ENCODE results near the gene SARS1. TPM values are rescaled to one million over a fixed set of nuclear protein-coding genes. Genes with fewer than 3 reads are reported as not detected.

SARS1 gene
- total and polyA plus RNA-seq, 4 donors = 57.5 to 132 (median 92.8) TPM

DNA sequence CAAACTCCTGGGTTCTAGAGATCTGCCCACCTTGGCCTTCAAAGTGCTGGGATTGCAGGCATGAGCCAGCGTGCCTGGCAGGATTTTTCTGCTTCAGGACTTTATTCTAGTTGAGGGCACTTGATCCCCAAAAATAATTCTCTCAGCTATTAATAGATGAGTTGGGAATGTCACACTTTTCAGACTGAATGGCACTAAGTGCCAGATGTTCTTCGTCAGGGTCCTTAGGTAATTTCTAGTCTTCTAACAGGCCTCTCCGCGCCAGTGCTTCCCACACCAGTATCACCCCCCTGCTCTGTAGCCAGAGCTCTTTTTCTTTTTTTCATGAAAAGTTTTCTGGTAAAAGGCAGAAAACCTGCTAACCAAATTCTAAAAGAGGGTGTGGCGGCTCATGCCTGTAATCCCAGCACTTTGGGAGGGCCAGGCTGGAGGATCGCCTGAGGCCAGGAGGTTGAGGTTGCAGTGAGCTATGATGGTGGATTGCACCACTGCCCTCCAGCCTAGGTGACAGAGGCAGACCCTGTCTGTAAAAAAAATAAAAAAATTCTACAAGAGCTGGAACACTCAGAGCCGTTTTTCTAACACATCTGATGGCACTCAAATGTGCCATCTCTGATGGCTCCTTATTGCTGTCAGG lies 6.1 kb upstream of the SARS1 start:
- TF ChIP-seq, protein P1, sequence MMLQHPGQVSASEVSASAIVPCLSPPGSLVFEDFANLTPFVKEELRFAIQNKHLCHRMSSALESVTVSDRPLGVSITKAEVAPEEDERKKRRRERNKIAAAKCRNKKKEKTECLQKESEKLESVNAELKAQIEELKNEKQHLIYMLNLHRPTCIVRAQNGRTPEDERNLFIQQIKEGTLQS (IDR thresholded peaks at IDR 0.05) = no peak
- TF ChIP-seq FOXA1 (IDR thresholded peaks at IDR 0.05) = no peak
- no peak for TF ChIP-seq HNF4G (IDR thresholded peaks at IDR 0.05)
- no peak for TF ChIP-seq GABPA (IDR thresholded peaks at IDR 0.05 in 1 of 2, conservative IDR thresholded peaks at IDR 0.05 in 1 of 2)
- no peaks in the 10 kb centered on the region for H3K27me3 ChIP-seq (ENCODE audit: control insufficient read depth in 4 of 4, insufficient read depth in 4 of 4, low read length in 3 of 4)
- no peaks in the 10 kb centered on the region for H3K9me3 ChIP-seq (ENCODE audit: control insufficient read depth in 4 of 4, low read length in 3 of 4)
- no peak overlapping the region for H3K4me3 ChIP-seq (ENCODE audit: low read depth in 1 of 3, low read length in 3 of 3)
- H3K36me3 ChIP-seq (ENCODE audit: control insufficient read depth in 4 of 4, insufficient read depth in 3 of 4, low read depth in 1 of 4, low read length in 3 of 4) = no peaks in the 10 kb centered on the region
- H3K4me1 ChIP-seq (ENCODE audit: control insufficient read depth in 4 of 4, insufficient read depth in 4 of 4, low read length in 3 of 4) = no peaks in the 10 kb centered on the region
- no peak overlapping the region for H3K9ac ChIP-seq (ENCODE audit: low read depth in 1 of 2, low read length in 2 of 2)
- 91% methylated on average over 7 of the region's 7 CpGs for WGBS
- DNase-seq (ENCODE audit: low spot score) = no peak
- no peak overlapping the region for H3K27ac ChIP-seq (ENCODE audit: low read depth in 1 of 2, low read length in 2 of 2)

DNA sequence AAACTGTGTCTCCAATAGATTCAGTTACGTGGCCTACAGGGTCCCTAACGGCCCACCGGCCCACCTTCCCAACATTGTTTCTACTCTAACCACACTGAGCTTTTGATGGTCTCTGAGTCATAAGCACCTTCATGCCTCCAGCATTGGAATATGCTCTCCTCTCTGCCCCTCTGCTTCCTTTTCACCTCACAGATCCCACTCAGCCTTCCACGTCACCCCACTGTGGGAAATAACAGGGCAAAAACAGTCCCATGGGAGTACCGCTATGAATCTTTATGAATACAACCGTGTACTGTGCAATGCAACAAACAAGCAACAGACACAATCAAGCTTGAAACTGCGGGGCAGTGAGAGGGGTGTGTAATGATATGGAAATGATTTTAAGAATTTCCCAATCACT lies 5.3 kb upstream of the SARS1 start:
- 87% methylated on average over 7 of the region's 7 CpGs for WGBS
- Histone ChIP-seq H3K36me3 (ENCODE audit: control insufficient read depth in 4 of 4, insufficient read depth in 3 of 4, low read depth in 1 of 4, low read length in 3 of 4) (no peaks in the 10 kb centered on the region), H3K4me1 (ENCODE audit: control insufficient read depth in 4 of 4, insufficient read depth in 4 of 4, low read length in 3 of 4) (peaks cover 0 to 3% (median 2%) of the 10 kb centered on the region in 4 donors), H3K9me3 (ENCODE audit: control insufficient read depth in 4 of 4, low read length in 3 of 4) (no peaks in the 10 kb centered on the region), H3K4me3 (ENCODE audit: low read depth in 1 of 3, low read length in 3 of 3) (no peak overlapping the region), H3K27me3 (ENCODE audit: control insufficient read depth in 4 of 4, insufficient read depth in 4 of 4, low read length in 3 of 4) (no peaks in the 10 kb centered on the region), H3K27ac (ENCODE audit: low read depth in 1 of 2, low read length in 2 of 2) (no peak overlapping the region), H3K9ac (ENCODE audit: low read depth in 1 of 2, low read length in 2 of 2) (no peak overlapping the region)
- DNase-seq (ENCODE audit: low spot score) = no peak
- TF ChIP-seq, protein P2, sequence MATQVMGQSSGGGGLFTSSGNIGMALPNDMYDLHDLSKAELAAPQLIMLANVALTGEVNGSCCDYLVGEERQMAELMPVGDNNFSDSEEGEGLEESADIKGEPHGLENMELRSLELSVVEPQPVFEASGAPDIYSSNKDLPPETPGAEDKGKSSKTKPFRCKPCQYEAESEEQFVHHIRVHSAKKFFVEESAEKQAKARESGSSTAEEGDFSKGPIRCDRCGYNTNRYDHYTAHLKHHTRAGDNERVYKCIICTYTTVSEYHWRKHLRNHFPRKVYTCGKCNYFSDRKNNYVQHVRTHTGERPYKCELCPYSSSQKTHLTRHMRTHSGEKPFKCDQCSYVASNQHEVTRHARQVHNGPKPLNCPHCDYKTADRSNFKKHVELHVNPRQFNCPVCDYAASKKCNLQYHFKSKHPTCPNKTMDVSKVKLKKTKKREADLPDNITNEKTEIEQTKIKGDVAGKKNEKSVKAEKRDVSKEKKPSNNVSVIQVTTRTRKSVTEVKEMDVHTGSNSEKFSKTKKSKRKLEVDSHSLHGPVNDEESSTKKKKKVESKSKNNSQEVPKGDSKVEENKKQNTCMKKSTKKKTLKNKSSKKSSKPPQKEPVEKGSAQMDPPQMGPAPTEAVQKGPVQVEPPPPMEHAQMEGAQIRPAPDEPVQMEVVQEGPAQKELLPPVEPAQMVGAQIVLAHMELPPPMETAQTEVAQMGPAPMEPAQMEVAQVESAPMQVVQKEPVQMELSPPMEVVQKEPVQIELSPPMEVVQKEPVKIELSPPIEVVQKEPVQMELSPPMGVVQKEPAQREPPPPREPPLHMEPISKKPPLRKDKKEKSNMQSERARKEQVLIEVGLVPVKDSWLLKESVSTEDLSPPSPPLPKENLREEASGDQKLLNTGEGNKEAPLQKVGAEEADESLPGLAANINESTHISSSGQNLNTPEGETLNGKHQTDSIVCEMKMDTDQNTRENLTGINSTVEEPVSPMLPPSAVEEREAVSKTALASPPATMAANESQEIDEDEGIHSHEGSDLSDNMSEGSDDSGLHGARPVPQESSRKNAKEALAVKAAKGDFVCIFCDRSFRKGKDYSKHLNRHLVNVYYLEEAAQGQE (IDR thresholded peaks at IDR 0.05) = no peak
- TF ChIP-seq, protein P3, sequence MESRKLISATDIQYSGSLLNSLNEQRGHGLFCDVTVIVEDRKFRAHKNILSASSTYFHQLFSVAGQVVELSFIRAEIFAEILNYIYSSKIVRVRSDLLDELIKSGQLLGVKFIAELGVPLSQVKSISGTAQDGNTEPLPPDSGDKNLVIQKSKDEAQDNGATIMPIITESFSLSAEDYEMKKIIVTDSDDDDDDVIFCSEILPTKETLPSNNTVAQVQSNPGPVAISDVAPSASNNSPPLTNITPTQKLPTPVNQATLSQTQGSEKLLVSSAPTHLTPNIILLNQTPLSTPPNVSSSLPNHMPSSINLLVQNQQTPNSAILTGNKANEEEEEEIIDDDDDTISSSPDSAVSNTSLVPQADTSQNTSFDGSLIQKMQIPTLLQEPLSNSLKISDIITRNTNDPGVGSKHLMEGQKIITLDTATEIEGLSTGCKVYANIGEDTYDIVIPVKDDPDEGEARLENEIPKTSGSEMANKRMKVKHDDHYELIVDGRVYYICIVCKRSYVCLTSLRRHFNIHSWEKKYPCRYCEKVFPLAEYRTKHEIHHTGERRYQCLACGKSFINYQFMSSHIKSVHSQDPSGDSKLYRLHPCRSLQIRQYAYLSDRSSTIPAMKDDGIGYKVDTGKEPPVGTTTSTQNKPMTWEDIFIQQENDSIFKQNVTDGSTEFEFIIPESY (IDR thresholded peaks at IDR 0.05) = no peak
- TF ChIP-seq YY1 (IDR thresholded peaks at IDR 0.05) (no peak), FOXA1 (IDR thresholded peaks at IDR 0.05) (no peak), RAD21 (IDR thresholded peaks at IDR 0.05) (no peak), NR2F2 (IDR thresholded peaks at IDR 0.05) (no peak), RXRA (IDR thresholded peaks at IDR 0.05) (no peak), HNF4G (IDR thresholded peaks at IDR 0.05) (no peak), FOXA2 (IDR thresholded peaks at IDR 0.05) (no peak)
- TF ChIP-seq, protein P4, sequence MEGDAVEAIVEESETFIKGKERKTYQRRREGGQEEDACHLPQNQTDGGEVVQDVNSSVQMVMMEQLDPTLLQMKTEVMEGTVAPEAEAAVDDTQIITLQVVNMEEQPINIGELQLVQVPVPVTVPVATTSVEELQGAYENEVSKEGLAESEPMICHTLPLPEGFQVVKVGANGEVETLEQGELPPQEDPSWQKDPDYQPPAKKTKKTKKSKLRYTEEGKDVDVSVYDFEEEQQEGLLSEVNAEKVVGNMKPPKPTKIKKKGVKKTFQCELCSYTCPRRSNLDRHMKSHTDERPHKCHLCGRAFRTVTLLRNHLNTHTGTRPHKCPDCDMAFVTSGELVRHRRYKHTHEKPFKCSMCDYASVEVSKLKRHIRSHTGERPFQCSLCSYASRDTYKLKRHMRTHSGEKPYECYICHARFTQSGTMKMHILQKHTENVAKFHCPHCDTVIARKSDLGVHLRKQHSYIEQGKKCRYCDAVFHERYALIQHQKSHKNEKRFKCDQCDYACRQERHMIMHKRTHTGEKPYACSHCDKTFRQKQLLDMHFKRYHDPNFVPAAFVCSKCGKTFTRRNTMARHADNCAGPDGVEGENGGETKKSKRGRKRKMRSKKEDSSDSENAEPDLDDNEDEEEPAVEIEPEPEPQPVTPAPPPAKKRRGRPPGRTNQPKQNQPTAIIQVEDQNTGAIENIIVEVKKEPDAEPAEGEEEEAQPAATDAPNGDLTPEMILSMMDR (IDR thresholded peaks at IDR 0.05; ENCODE audit: low read depth, low read length, missing input control) = no peak
